GM12878 (cell line): ENCODE data around the gene SMARCD3. TPM values are rescaled to one million over a fixed set of nuclear protein-coding genes. Genes with fewer than 3 reads are reported as not detected.

ENCODE experiments used
- ATAC-seq: fragments of 200-7000 bp; cut with Tn5 transposase; 3 replicates; pipeline ENCODE4 v1.9.1; 2020; ENCODE audit warnings: mild to moderate bottlenecking, moderate library complexity
- BruUV-seq: library from RNA; stranded (reverse); fragments of 400-500 nt; replicated peaks from 2 replicates; lab custom pipeline; 2021; lab: Mats Ljungman, UMichigan
- CTCF ChIA-PET: fragments of 300-600 bp; sonication (Branson Sonifier 250); formaldehyde crosslinking; extraction: SDS; loops from one replicate; lab custom pipeline; 2021; ENCODE audit warnings: inconsistent platforms; lab: Yijun Ruan, JAX
- POLR2A ChIA-PET: fragments of 350-600 bp; formaldehyde crosslinking; extraction: SDS; loops from one replicate; lab custom pipeline; 2021; ENCODE audit warnings: inconsistent platforms; lab: Charles Lee
- RAD21 ChIA-PET: fragments of 300-600 bp; sonication (Branson Sonifier 250); formaldehyde crosslinking; loops from one replicate; lab custom pipeline; 2023; ENCODE audit warnings: antibody characterized with exemption; ENCODE audit not compliant: unreplicated experiment; lab: Charles Lee
- SMC1A ChIA-PET: fragments of 300-600 bp; sonication (Branson Sonifier 250); formaldehyde crosslinking; loops from one replicate; lab custom pipeline; 2023; ENCODE audit not compliant: unreplicated experiment, uncharacterized antibody; lab: Charles Lee
- DNase-seq: peaks from one replicate; pipeline ENCODE4 v3.0.0-alpha.2; 2011; ENCODE audit warnings: low read depth, low spot score
- FAIRE-seq: peaks from 3 replicates; lab custom pipeline; 2011; peaks lifted over from hg19 to GRCh38; lab: Jason Lieb, UNC
- H2AFZ ChIP-seq: 2 replicates; pipeline ENCODE4 v1.6.0; 2011; ENCODE audit warnings: low read depth, low read length, control low read depth; ENCODE audit not compliant: control insufficient read depth
- H3K27ac ChIP-seq: 2 replicates; pipeline ENCODE4 v1.5.1; 2011; ENCODE audit warnings: control low read depth; ENCODE audit not compliant: control insufficient read depth, insufficient read depth
- H3K27me3 ChIP-seq, 2 experiments: replicated peaks in 1 of 2; 2 replicates each; pipeline versions ENCODE4 v1.6.0 to v1.6.1; 2011; ENCODE audit warnings: low read length in 1 of 2; ENCODE audit not compliant: control insufficient read depth in 2 of 2, insufficient read depth in 2 of 2
- H3K36me3 ChIP-seq, 2 experiments: 2 replicates each; pipeline ENCODE4 v1.5.1; 2011; ENCODE audit warnings: low read length in 1 of 2; ENCODE audit not compliant: control insufficient read depth in 2 of 2, insufficient read depth in 2 of 2
- H3K4me1 ChIP-seq: 2 replicates; pipeline ENCODE4 v1.6.1; 2011; ENCODE audit warnings: mild to moderate bottlenecking, low read length, moderate library complexity, mixed read lengths; ENCODE audit not compliant: control insufficient read depth, insufficient read depth
- H3K4me2 ChIP-seq: 2 replicates; pipeline ENCODE4 v1.6.0; 2011; ENCODE audit warnings: control low read depth; ENCODE audit not compliant: control insufficient read depth, insufficient read depth
- H3K4me3 ChIP-seq: fragments of 200-600 bp; sonication (generic); 2 replicates; pipeline ENCODE4 v1.5.1; 2016
- H3K79me2 ChIP-seq: 2 replicates; pipeline ENCODE4 v1.6.0; 2011; ENCODE audit warnings: low read length; ENCODE audit not compliant: control insufficient read depth, insufficient read depth
- H3K9ac ChIP-seq: 2 replicates; pipeline ENCODE4 v1.8.0; 2011; ENCODE audit warnings: low read length, control low read depth, mixed read lengths; ENCODE audit not compliant: control insufficient read depth, insufficient read depth
- H3K9me3 ChIP-seq: replicated peaks from 3 replicates; pipeline ENCODE4 v1.5.1; 2011; ENCODE audit warnings: mild to moderate bottlenecking, low read length; ENCODE audit not compliant: control insufficient read depth, insufficient read depth
- H4K20me1 ChIP-seq: 2 replicates; pipeline ENCODE4 v1.6.0; 2011; ENCODE audit not compliant: control insufficient read depth, insufficient read depth
- ATF2 ChIP-seq: IDR thresholded peaks from 2 replicates; pipeline ENCODE4 v1.6.1; 2012; ENCODE audit warnings: low read length, inconsistent platforms
- CHD2 ChIP-seq: IDR thresholded peaks from 2 replicates; pipeline ENCODE4 v1.6.1; 2011; ENCODE audit warnings: low read depth, low read length, improper control_type of control experiment, borderline replicate concordance
- ELK1 ChIP-seq: IDR thresholded peaks from 2 replicates; pipeline ENCODE4 v1.6.1; 2012; ENCODE audit warnings: low read depth, low read length, improper control_type of control experiment
- IRF3 ChIP-seq: fragments of 450-650 bp; IDR thresholded peaks from 2 replicates; pipeline ENCODE4 v1.6.1; 2014; ENCODE audit warnings: mild to moderate bottlenecking
- MXI1 ChIP-seq: fragments of 150-350 bp; IDR thresholded peaks from 2 replicates; pipeline ENCODE4 v1.6.1; 2011; ENCODE audit warnings: low read depth, mild to moderate bottlenecking, inconsistent platforms, low read length, improper control_type of control experiment
- MYC ChIP-seq: IDR thresholded peaks from 2 replicates; pipeline ENCODE4 v1.6.1; 2011; ENCODE audit warnings: mild to moderate bottlenecking, low read length, moderate library complexity, inconsistent platforms; ENCODE audit not compliant: insufficient read depth, insufficient replicate concordance, insufficient read length, severe bottlenecking
- NR2C1 ChIP-seq: fragments of 450-650 bp; IDR thresholded peaks from 2 replicates; pipeline ENCODE4 v1.6.1; 2017; ENCODE audit warnings: antibody characterized with exemption, mild to moderate bottlenecking, moderate library complexity
- RAD51 ChIP-seq: fragments of 450-650 bp; IDR thresholded peaks from 2 replicates; pipeline ENCODE4 v1.6.1; 2016; ENCODE audit warnings: moderate library complexity, mild to moderate bottlenecking, inconsistent platforms
- TCF12 ChIP-seq: IDR thresholded peaks from 2 replicates; pipeline ENCODE4 v1.6.1; 2011; ENCODE audit warnings: low read depth, mild to moderate bottlenecking, low read length
- USF1 ChIP-seq: IDR thresholded peaks from 2 replicates; pipeline ENCODE4 v1.6.1; 2011; ENCODE audit warnings: borderline replicate concordance, low read depth, mild to moderate bottlenecking, moderate library complexity, mixed read lengths, low read length; ENCODE audit not compliant: insufficient read depth; ENCODE audit errors: extremely low read length
- WRNIP1 ChIP-seq: IDR thresholded peaks from 2 replicates; pipeline ENCODE4 v1.6.1; 2011; ENCODE audit warnings: low read depth, low read length, improper control_type of control experiment, borderline replicate concordance
- WGBS: methylation state at CpG from one replicate; pipeline ENCODE4 v1.1.6; 2016; ENCODE audit warnings: low lambda C conversion rate; ENCODE audit not compliant: insufficient replicate concordance, insufficient coverage; ENCODE audit errors: missing lambda C conversion rate; 5-methylcytosine and 5-hydroxymethylcytosine counted together
- in situ Hi-C: fragments of 300-500 bp; cut with MboI; formaldehyde crosslinking; loops from 9 replicates; pipeline ENCODE4 v1.14.3; 2018; ENCODE audit warnings: mixed read lengths
- intact Hi-C: fragments of 100-400 bp; cut with micrococcal nuclease; formaldehyde crosslinking; loops from one replicate; pipeline ENCODE4 v1.14.2; 2022; ENCODE audit not compliant: unreplicated experiment
- polyA plus RNA-seq, 11 experiments: library from polyadenylated mRNA; depleted of rRNA in 4 of 11; unstranded in 6 of 11; stranded (reverse) in 5 of 11; fragments of >200 nt; fragmentation: Nextera tagmentation in 4 of 11; fragmentation: Illumina TruSeq in 1 of 11; extraction: Ambion mirVana in 4 of 11; extraction: Trizol in 1 of 11; gene quantifications; 1 replicate in 1 of 11; 2 replicates in 10 of 11; pipeline versions ENCODE4 v1.2.1 to v1.2.3, GENCODE V29; 2011 to 2016; ENCODE audit warnings: inconsistent platforms in 2 of 11, missing spikeins in 2 of 11, low read depth in 1 of 11
- total RNA-seq, 4 experiments: library from RNA; depleted of rRNA in 3 of 4; stranded (reverse); fragments of >200 nt in 3 of 4; fragmentation: Illumina TruSeq in 1 of 4; extraction: Trizol in 1 of 4; gene quantifications; 2 replicates each; pipeline versions ENCODE4 v1.2.1 to v1.2.3, GENCODE V29; 2013 to 2021

SMARCD3 gene
- total and polyA plus RNA-seq, 10 of the 15 experiments (the other 5 are each of a cell fraction or from before 2014, with no cell fraction given): 0.11 to 1.4 (median 0.16) TPM

- ChIA-PET RAD21 (no interaction called here), SMC1A (interaction anchor here (0.6 kb wide), 1 partner anchor 1768 kb away, joined by 5 read pairs; no protein-coding TSS in a partner anchor), CTCF (no interaction called here), POLR2A (no interaction called here)
- Histone ChIP-seq H3K9ac (no peak overlapping the region), H4K20me1 (no peaks in the 10 kb centered on the region), H3K9me3 (no peaks in the 10 kb centered on the region), H3K27ac (no peak overlapping the region), H3K4me2 (no peak overlapping the region), H3K79me2 (no peaks in the 10 kb centered on the region), H3K27me3 (peaks cover 16 to 17% of the 10 kb centered on the region in 2 experiments; a peak in 3 of 4 replicates), H3K4me1 (no peaks in the 10 kb centered on the region), H3K4me3 (no peak overlapping the region), H3K36me3 (no peaks in the 10 kb centered on the region), H2AFZ (no peak overlapping the region)
- TF ChIP-seq USF1 (no peak), ELK1 (no peak)
- ATAC-seq: no peak
- WGBS: 21% methylated on average over 7 of the region's 7 CpGs
- in situ Hi-C loops: no loop called here
- FAIRE-seq: no peak
- BruUV-seq: no TSS peak
- no peak for DNase-seq
- intact Hi-C loops: no loop called here
Observed at GRCh38 chr7:151254316-151254715, 5.8 kb upstream of the SMARCD3 start.

- DNase-seq (no peak), FAIRE-seq (no peak), ATAC-seq (no peak)
- H4K20me1 ChIP-seq: no peaks in the 10 kb centered on the region
- intact Hi-C loops: no loop called here
- no peak overlapping the region for H3K27ac ChIP-seq
- H3K4me2 ChIP-seq: no peak overlapping the region
- ChIA-PET POLR2A (no interaction called here), SMC1A (no interaction called here), RAD21 (no interaction called here), CTCF (no interaction called here)
- H3K36me3 ChIP-seq: no peaks in the 10 kb centered on the region
- no peak overlapping the region for H3K4me3 ChIP-seq
- no peaks in the 10 kb centered on the region for H3K9me3 ChIP-seq
- in situ Hi-C loops: no loop called here
- no TSS peak for BruUV-seq
- H3K4me1 ChIP-seq: no peaks in the 10 kb centered on the region
- H2AFZ ChIP-seq: no peak overlapping the region
- peaks cover 19 to 20% of the 10 kb centered on the region in 2 experiments for H3K27me3 ChIP-seq
- no peaks in the 10 kb centered on the region for H3K79me2 ChIP-seq
- WGBS: 63% methylated on average over 16 of the region's 17 CpGs
- no peak overlapping the region for H3K9ac ChIP-seq
- no peak for TF ChIP-seq RAD51
- no peak for TF ChIP-seq ATF2
- no peak for TF ChIP-seq WRNIP1
- no peak for TF ChIP-seq MYC
- no peak for TF ChIP-seq TCF12
- TF ChIP-seq NR2C1: no peak
- TF ChIP-seq CHD2: no peak
- TF ChIP-seq MXI1: no peak
- TF ChIP-seq IRF3: no peak
Observed at GRCh38 chr7:151252961-151253711, 4.6 kb upstream of the SMARCD3 start.
